DMS79 (cell line): ENCODE data around the gene G6PC1.
"Not testable (repeated sequence)": the region's sequence is repeated elsewhere in the genome, so short reads cannot be mapped to it uniquely, and the experiment has no call there.

Source experiments
- DNase-seq: peaks from one replicate; lab custom pipeline; 2025; lab: John Stamatoyannopoulos, UW

The G6PC1 gene

GRCh38 chr17:42873932-42874695, 26.5 kb upstream of the G6PC1 start:
- not testable (repeated sequence) for DNase-seq

- DNase-seq, result no peak
Observed at GRCh38 chr17:42877037-42877436, 23.6 kb upstream of the G6PC1 start.

- DNase-seq, result no peak
Observed at GRCh38 chr17:42878123-42878880, 22.3 kb upstream of the G6PC1 start.

GRCh38 chr17:42878924-42879595, 21.5 kb upstream of the G6PC1 start:
- DNase-seq, result no peak

GRCh38 chr17:42879596-42879985, 21.0 kb upstream of the G6PC1 start:
- no peak for DNase-seq

GRCh38 chr17:42880776-42881310, 19.8 kb upstream of the G6PC1 start:
- DNase-seq, result no peak

- DNase-seq, result peak; percentile 70
Observed at GRCh38 chr17:42881706-42882105, 18.9 kb upstream of the G6PC1 start.

GRCh38 chr17:42882166-42882565, 18.4 kb upstream of the G6PC1 start:
- DNase-seq, result no peak

GRCh38 chr17:42883802-42884558, 16.6 kb upstream of the G6PC1 start:
- DNase-seq, result peak; percentile 24

GRCh38 chr17:42885806-42886205, 14.8 kb upstream of the G6PC1 start:
- not testable (repeated sequence) for DNase-seq

GRCh38 chr17:42886283-42887176, 14.1 kb upstream of the G6PC1 start:
- no peak for DNase-seq

GRCh38 chr17:42889809-42890208, 10.8 kb upstream of the G6PC1 start:
- DNase-seq, result no peak

GRCh38 chr17:42891539-42892152, 9.0 kb upstream of the G6PC1 start:
- DNase-seq, result no peak

- no peak for DNase-seq
Observed at GRCh38 chr17:42893359-42893758, 7.2 kb upstream of the G6PC1 start.

GRCh38 chr17:42894283-42895184, 6.1 kb upstream of the G6PC1 start:
- DNase-seq, result no peak

- DNase-seq, result no peak
Observed at GRCh38 chr17:42895185-42895555, 5.4 kb upstream of the G6PC1 start.

GRCh38 chr17:42898147-42898811, 2.3 kb upstream of the G6PC1 start:
- DNase-seq, result no peak

- not testable (repeated sequence) for DNase-seq
Observed at GRCh38 chr17:42899981-42900380, 618 bp upstream of the G6PC1 start.
